SK-N-SH (cell line): ENCODE data around the gene RNF144B.

Experiments used
- CHD2 ChIP-seq: fragments of 150-350 bp; IDR thresholded peaks from 2 replicates; pipeline ENCODE4 v1.6.1; 2018; ENCODE audit warnings: low read length; ENCODE audit not compliant: partially characterized antibody
- MXI1 ChIP-seq: IDR thresholded peaks from 2 replicates; pipeline ENCODE4 v1.6.1; 2012; ENCODE audit warnings: mild to moderate bottlenecking, low read depth, low read length, improper control_type of control experiment
- RFX5 ChIP-seq: IDR thresholded peaks from 2 replicates; pipeline ENCODE4 v1.6.1; 2012; ENCODE audit warnings: mild to moderate bottlenecking, improper control_type of control experiment, low read length
- SMC3 ChIP-seq: IDR thresholded peaks from 2 replicates; pipeline ENCODE4 v1.6.1; 2012; ENCODE audit warnings: low read depth, low read length, improper control_type of control experiment
- TAF1 ChIP-seq: IDR thresholded peaks from 2 replicates; pipeline ENCODE4 v1.6.1; 2012; ENCODE audit warnings: low read depth, mild to moderate bottlenecking, low read length, moderate library complexity, borderline replicate concordance
- TF ChIP-seq, protein P1 (sequence below): fragments of 200-600 bp; sonication (generic); IDR thresholded peaks from 2 replicates; pipeline ENCODE4 v1.6.1; 2017; ENCODE audit warnings: antibody characterized with exemption, mild to moderate bottlenecking, moderate library complexity

DNA sequence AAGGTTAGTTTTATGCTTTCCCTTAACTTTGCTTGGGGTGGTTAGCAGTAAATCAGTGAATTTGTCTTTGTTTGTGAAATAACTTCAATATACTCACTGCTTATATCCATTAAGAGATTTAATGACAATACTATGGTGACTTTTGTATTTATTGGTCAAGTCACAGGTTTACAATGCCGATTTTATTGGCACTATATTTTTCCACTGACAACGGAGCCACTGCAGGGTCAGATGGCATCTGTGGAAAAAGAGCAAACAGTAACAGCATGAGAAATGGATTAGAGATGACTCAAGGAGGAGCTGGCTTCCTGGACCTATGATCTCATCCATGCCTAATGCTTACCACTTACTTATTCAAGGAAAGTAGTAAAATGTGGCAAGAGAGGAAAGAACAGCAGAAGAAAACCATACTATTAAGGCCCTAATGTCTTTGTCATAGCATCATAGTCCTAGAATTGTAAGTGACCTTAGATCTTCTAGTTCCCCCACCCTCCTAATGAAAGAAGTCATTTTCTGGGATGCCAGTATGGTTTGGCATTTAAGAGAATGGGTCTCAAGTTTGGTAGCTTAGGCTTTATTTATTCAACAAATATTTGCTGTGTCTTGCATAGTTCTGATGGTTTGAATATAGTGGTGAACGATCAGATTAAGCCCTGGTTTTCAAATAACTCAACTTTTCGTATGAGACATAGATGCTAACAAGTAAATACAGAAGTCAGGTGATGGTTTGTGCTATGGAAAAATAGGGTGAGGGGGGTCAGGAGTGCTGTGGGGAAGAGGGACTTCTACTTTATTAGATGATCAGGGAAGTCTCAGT lies 18.5 kb downstream of the RNF144B start:
- TF ChIP-seq RFX5 (no peak), SMC3 (no peak), CHD2 (no peak), TAF1 (no peak), MXI1 (no peak)
- TF ChIP-seq, protein P1, sequence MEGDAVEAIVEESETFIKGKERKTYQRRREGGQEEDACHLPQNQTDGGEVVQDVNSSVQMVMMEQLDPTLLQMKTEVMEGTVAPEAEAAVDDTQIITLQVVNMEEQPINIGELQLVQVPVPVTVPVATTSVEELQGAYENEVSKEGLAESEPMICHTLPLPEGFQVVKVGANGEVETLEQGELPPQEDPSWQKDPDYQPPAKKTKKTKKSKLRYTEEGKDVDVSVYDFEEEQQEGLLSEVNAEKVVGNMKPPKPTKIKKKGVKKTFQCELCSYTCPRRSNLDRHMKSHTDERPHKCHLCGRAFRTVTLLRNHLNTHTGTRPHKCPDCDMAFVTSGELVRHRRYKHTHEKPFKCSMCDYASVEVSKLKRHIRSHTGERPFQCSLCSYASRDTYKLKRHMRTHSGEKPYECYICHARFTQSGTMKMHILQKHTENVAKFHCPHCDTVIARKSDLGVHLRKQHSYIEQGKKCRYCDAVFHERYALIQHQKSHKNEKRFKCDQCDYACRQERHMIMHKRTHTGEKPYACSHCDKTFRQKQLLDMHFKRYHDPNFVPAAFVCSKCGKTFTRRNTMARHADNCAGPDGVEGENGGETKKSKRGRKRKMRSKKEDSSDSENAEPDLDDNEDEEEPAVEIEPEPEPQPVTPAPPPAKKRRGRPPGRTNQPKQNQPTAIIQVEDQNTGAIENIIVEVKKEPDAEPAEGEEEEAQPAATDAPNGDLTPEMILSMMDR: no peak
